ENCODE results near the gene NOX3. TPM values are rescaled to one million over a fixed set of nuclear protein-coding genes. Genes with fewer than 3 reads are reported as not detected.

Gene NOX3
- total and polyA plus RNA-seq, 7 donors = not detected

- intact Hi-C loops (cut with DNase I) = no loop called here
- H3K4me3 ChIP-seq = no peak overlapping the region
- WGBS, 3 donors = 74 to 85% (median 79%) methylated on average over 5 of the region's 5 CpGs
- no peak overlapping the region for H3K27ac ChIP-seq
- TF ChIP-seq, protein P1, sequence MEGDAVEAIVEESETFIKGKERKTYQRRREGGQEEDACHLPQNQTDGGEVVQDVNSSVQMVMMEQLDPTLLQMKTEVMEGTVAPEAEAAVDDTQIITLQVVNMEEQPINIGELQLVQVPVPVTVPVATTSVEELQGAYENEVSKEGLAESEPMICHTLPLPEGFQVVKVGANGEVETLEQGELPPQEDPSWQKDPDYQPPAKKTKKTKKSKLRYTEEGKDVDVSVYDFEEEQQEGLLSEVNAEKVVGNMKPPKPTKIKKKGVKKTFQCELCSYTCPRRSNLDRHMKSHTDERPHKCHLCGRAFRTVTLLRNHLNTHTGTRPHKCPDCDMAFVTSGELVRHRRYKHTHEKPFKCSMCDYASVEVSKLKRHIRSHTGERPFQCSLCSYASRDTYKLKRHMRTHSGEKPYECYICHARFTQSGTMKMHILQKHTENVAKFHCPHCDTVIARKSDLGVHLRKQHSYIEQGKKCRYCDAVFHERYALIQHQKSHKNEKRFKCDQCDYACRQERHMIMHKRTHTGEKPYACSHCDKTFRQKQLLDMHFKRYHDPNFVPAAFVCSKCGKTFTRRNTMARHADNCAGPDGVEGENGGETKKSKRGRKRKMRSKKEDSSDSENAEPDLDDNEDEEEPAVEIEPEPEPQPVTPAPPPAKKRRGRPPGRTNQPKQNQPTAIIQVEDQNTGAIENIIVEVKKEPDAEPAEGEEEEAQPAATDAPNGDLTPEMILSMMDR (IDR thresholded peaks at IDR 0.05) = no peak
- H3K9me3 ChIP-seq = no peaks in the 10 kb centered on the region
- H3K27me3 ChIP-seq (ENCODE audit: insufficient read depth in 3 of 3, low read length in 2 of 3) = no peaks in the 10 kb centered on the region
- DNase-seq (no peak), ATAC-seq (peak in 2 of 4 donors; percentile 59 to 60)
- H3K4me1 ChIP-seq = no peaks in the 10 kb centered on the region
- H3K36me3 ChIP-seq (ENCODE audit: insufficient read depth in 1 of 2, low read depth in 1 of 2) = no peaks in the 10 kb centered on the region
Measured at GRCh38 chr6:155486721-155487294, 31.2 kb upstream of the NOX3 start.

GRCh38 chr6:155485756-155486155 is 30.1 kb upstream of the NOX3 start:
- Histone ChIP-seq H3K4me3 (no peak overlapping the region), H3K36me3 (ENCODE audit: insufficient read depth in 1 of 2, low read depth in 1 of 2) (no peaks in the 10 kb centered on the region), H3K4me1 (no peaks in the 10 kb centered on the region), H3K27me3 (ENCODE audit: insufficient read depth in 3 of 3, low read length in 2 of 3) (no peaks in the 10 kb centered on the region), H3K9me3 (no peaks in the 10 kb centered on the region), H3K27ac (no peak overlapping the region)
- 81 to 92% (median 89%) methylated on average over 4 of the region's 4 CpGs for WGBS, 3 donors
- TF ChIP-seq, protein P1 (IDR thresholded peaks at IDR 0.05) = no peak
- intact Hi-C loops (cut with DNase I) = no loop called here
- no peak for DNase-seq
- no peak for ATAC-seq

GRCh38 chr6:155483858-155484257 is 28.2 kb upstream of the NOX3 start:
- no peaks in the 10 kb centered on the region for H3K4me1 ChIP-seq
- H3K27ac ChIP-seq = no peak overlapping the region
- H3K36me3 ChIP-seq (ENCODE audit: insufficient read depth in 1 of 2, low read depth in 1 of 2) = no peaks in the 10 kb centered on the region
- TF ChIP-seq, protein P1 (IDR thresholded peaks at IDR 0.05) = no peak
- intact Hi-C loops (cut with DNase I) = no loop called here
- no peaks in the 10 kb centered on the region for H3K27me3 ChIP-seq (ENCODE audit: insufficient read depth in 3 of 3, low read length in 2 of 3)
- DNase-seq (no peak), ATAC-seq (no peak)
- 0 to 21% (median 19%) methylated on average over 1 of the region's 1 CpG for WGBS, 3 donors
- H3K4me3 ChIP-seq = no peak overlapping the region
- no peaks in the 10 kb centered on the region for H3K9me3 ChIP-seq

DNA sequence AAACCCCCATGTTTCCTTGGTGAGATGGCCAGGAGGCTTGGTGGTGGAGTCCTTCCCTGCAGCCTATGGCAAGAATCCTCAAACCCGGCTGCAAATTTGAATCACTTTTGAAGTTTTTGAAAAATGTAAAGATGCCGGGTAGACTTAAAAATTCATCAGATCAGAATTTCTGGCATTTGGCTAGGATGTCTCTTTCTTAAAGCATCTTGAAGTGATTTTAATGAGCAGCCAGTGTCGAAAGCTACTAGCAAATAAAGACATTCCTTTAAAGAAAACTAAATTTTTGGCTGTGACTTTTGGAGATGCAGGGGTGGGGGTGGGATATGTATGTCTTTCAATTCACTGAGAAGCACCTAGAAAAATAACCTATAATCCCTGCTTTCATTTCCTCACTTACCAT is 25.6 kb upstream of the NOX3 start:
- ATAC-seq (no peak), DNase-seq (no peak)
- TF ChIP-seq, protein P1 (IDR thresholded peaks at IDR 0.05) = no peak
- no peak overlapping the region for H3K27ac ChIP-seq
- H3K9me3 ChIP-seq = no peaks in the 10 kb centered on the region
- no peaks in the 10 kb centered on the region for H3K4me1 ChIP-seq
- intact Hi-C loops (cut with DNase I) = no loop called here
- H3K36me3 ChIP-seq (ENCODE audit: insufficient read depth in 1 of 2, low read depth in 1 of 2) = no peaks in the 10 kb centered on the region
- H3K4me3 ChIP-seq = no peak overlapping the region
- WGBS, 3 donors = 88 to 93% (median 92%) methylated on average over 3 of the region's 3 CpGs
- H3K27me3 ChIP-seq (ENCODE audit: insufficient read depth in 3 of 3, low read length in 2 of 3) = no peaks in the 10 kb centered on the region

- no peaks in the 10 kb centered on the region for H3K9me3 ChIP-seq
- TF ChIP-seq, protein P1 (IDR thresholded peaks at IDR 0.05) = no peak
- ATAC-seq (no peak), DNase-seq (no peak)
- H3K27me3 ChIP-seq (ENCODE audit: insufficient read depth in 3 of 3, low read length in 2 of 3) = no peaks in the 10 kb centered on the region
- H3K27ac ChIP-seq = no peak overlapping the region
- WGBS, 3 donors = 73 to 83% (median 77%) methylated on average over 8 of the region's 8 CpGs
- no peak overlapping the region for H3K4me3 ChIP-seq
- H3K4me1 ChIP-seq = no peaks in the 10 kb centered on the region
- no peaks in the 10 kb centered on the region for H3K36me3 ChIP-seq (ENCODE audit: insufficient read depth in 1 of 2, low read depth in 1 of 2)
- intact Hi-C loops (cut with DNase I) = no loop called here
Measured at GRCh38 chr6:155473741-155474140, 18.1 kb upstream of the NOX3 start.
